Measurements from ENCODE around the gene CBX8. TPM values are rescaled to one million over a fixed set of nuclear protein-coding genes. Genes with fewer than 3 reads are reported as not detected.

CBX8 gene
- total RNA-seq, 1 donor from 2014 or later: 7.5 TPM

DNA sequence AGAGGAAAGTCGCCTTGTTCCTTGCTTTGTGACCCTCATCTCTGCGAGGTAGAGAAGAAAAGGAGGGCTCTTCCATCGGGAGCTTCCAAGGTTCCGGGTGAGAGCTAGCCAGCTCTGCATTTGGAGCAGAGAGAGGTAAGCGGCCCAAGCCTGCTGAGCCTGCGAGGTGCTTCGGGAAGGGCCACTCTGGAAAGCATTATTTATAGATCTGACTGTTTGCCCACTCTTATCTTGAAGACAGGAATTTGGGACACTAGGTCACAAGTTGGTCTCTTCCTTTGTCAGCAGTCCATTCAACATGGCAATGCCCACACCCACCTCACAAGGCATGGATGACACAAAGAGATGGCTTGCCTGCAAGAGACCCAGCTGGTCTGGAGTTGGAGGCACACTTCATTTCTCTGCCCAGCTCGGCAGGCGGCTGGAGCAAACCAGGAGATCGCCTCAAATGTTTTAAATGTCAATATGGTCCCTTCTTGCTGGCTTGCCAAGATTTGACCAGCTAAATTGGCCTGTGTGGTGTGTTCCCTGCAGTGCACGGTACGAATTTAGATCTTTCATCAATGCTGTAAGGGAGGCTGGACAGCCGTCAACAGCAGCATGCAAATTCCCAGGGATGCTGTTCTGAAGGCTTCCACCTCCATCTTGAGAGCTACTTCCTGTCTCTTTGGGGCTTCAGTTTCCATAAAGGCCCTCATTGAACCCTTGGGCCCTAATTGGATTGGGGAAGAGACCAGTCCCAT lies 22.8 kb upstream of the CBX8 start:
- TF ChIP-seq, protein P1, sequence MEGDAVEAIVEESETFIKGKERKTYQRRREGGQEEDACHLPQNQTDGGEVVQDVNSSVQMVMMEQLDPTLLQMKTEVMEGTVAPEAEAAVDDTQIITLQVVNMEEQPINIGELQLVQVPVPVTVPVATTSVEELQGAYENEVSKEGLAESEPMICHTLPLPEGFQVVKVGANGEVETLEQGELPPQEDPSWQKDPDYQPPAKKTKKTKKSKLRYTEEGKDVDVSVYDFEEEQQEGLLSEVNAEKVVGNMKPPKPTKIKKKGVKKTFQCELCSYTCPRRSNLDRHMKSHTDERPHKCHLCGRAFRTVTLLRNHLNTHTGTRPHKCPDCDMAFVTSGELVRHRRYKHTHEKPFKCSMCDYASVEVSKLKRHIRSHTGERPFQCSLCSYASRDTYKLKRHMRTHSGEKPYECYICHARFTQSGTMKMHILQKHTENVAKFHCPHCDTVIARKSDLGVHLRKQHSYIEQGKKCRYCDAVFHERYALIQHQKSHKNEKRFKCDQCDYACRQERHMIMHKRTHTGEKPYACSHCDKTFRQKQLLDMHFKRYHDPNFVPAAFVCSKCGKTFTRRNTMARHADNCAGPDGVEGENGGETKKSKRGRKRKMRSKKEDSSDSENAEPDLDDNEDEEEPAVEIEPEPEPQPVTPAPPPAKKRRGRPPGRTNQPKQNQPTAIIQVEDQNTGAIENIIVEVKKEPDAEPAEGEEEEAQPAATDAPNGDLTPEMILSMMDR (IDR thresholded peaks at IDR 0.05; ENCODE audit: borderline replicate concordance): no peak
- Histone ChIP-seq H3K36me3 (no peaks in the 10 kb centered on the region), H3K27ac (replicated peaks) (peak overlapping the region; percentile 76), H3K4me1 (peaks cover 43% of the 10 kb centered on the region), H3K27me3 (ENCODE audit: low read depth) (peaks cover 44% of the 10 kb centered on the region), H3K9me3 (replicated peaks) (no peaks in the 10 kb centered on the region), H3K4me3 (no peak overlapping the region)
- no peak for DNase-seq
- intact Hi-C loops (cut with micrococcal nuclease): no loop called here

DNA sequence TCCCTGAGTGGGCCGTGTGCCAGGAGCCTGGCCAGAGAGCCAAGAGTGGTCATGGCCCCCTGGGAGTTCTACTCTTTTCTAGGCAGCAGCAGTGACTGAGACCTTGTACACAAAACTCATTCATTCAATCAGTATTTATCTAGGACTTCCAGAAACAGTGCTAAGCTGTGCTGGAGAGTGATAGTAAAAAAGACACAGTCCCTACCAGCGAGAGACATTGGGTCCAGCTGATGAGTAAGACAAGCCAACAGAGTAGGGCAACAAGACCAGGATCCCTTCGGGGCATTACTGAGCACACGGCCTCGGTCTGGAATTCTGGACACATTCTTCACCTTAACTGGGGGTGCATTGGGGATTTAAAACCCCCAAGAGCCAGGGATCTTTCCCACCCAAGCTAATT lies 22.2 kb upstream of the CBX8 start:
- H3K4me3 ChIP-seq: no peak overlapping the region
- peaks cover 49% of the 10 kb centered on the region for H3K4me1 ChIP-seq
- no peaks in the 10 kb centered on the region for H3K36me3 ChIP-seq
- no peak for DNase-seq
- intact Hi-C loops (cut with micrococcal nuclease): no loop called here
- no peaks in the 10 kb centered on the region for H3K9me3 ChIP-seq (replicated peaks)
- H3K27ac ChIP-seq (replicated peaks): peak overlapping the region; percentile 76
- peaks cover 48% of the 10 kb centered on the region for H3K27me3 ChIP-seq (ENCODE audit: low read depth)
- TF ChIP-seq, protein P1 (IDR thresholded peaks at IDR 0.05; ENCODE audit: borderline replicate concordance): no peak

DNA sequence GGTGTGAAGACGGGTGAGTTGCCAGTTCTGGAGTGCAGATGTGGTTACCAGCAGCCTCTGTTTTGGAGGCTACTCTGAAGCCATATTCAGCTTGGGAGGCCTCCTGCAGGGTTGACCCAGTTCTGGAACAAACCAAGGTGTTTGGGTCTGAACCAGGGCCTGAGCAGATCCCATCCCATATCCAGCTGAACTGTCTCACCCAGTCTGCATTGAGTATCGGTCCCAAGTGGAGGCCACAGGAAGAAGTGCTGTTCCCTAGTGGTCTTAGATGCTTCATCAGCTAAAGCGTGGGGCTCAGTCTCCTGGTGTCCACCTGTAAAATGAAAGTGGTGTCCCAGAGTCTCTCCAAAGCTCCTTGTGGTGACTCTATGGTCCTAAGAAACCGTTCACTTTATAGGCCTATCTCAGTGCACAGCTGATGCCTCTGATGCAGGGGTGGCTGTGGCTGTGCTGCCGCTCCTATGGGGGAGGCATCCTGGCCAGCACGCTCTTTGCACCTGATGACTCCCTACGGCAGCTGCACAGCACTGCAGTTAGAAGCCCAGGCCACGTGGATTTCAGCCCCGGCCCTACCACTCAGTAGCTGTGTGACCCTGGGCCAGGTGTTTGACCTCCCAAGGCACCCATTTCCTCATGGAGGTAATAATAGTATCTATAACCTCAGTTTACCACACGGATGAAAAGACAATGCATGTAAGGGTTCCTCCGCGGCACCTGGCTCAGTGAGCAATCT lies 21.3 kb upstream of the CBX8 start:
- H3K4me3 ChIP-seq: no peak overlapping the region
- intact Hi-C loops (cut with micrococcal nuclease): no loop called here
- peaks cover 53% of the 10 kb centered on the region for H3K4me1 ChIP-seq
- H3K36me3 ChIP-seq: no peaks in the 10 kb centered on the region
- TF ChIP-seq, protein P1 (IDR thresholded peaks at IDR 0.05; ENCODE audit: borderline replicate concordance): no peak
- H3K27me3 ChIP-seq (ENCODE audit: low read depth): peaks cover 57% of the 10 kb centered on the region
- no peak overlapping the region for H3K27ac ChIP-seq (replicated peaks)
- H3K9me3 ChIP-seq (replicated peaks): no peaks in the 10 kb centered on the region
- no peak for DNase-seq

DNA sequence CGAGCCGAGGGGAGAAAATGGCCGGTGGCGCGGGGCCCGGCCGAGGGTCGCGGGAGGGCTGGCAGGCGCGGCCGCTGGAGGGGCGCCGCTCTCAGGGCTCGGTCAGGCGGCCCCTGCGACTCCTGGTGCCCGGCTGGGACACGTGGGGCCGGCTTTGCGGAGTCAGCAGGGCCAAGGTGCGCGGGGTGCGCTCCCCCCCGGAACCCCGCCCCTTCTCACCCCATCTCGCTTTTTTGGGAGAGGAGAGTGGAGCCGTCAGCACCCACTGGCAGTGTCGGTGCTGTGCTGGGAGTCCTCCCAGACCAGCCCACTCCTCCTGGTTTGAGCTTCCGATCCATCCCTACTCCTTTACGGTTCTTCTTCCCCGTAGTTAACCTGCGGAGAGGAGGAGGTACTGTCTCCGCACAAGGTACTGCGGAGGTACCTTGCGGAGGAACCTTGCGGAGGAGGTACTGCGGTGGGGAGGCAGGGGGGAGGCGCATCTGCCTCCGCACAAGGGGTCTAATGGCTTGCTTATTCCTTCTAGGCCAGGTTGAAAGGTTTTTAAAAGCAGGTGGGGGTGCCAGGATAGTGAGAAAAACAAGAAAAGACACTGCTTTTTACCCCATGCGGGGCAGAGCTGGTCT lies 19.1 kb upstream of the CBX8 start:
- peaks cover 80% of the 10 kb centered on the region for H3K27me3 ChIP-seq (ENCODE audit: low read depth)
- peaks cover 65% of the 10 kb centered on the region for H3K4me1 ChIP-seq
- intact Hi-C loops (cut with micrococcal nuclease): no loop called here
- DNase-seq: no peak
- no peaks in the 10 kb centered on the region for H3K36me3 ChIP-seq
- TF ChIP-seq, protein P1 (IDR thresholded peaks at IDR 0.05; ENCODE audit: borderline replicate concordance): no peak
- H3K27ac ChIP-seq (replicated peaks): no peak overlapping the region
- no peak overlapping the region for H3K4me3 ChIP-seq
- H3K9me3 ChIP-seq (replicated peaks): no peaks in the 10 kb centered on the region

DNA sequence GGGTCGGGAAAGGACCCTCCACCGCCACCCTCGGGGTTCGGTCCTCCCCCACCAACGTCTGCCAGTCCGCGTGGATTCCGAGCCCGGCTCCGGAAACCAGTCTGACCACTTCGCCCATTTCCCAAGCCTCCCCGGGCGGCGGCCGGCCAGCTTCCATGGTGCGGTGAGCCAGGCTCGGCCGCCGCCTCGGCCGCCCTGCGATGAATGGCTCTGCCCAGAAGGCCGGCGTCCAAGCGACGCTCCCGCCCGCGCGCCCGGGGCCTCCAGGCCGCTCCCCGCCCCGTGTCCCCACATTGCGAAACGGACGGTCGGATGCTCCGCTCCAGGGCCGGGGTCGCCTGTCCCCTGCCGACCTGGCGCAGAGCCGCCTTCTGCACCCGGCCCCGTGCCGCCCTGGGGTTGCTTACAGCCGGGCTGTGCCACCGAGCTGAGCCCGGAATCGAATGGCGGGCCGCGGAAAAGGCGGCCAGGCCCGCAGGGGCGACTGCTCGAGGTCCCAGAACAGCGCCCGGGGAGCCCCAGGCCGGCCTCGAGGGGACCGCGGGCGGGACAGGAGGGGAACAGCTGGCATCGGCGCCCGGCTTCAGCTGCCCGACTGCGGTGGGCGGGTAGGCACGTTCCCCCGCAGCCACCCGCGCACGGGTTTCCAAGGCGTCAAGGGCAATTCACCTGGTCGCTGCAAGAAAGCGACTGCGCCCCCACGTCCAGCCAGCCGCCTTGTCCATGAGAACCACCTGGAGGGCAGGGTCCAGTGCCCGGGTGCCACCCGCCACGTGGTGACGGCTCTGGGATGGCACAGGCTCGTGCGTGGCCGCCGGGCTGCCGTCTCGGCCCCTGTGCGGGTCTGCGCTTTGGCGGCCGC lies 18.3 kb upstream of the CBX8 start:
- Histone ChIP-seq H3K9me3 (replicated peaks) (no peaks in the 10 kb centered on the region), H3K27ac (replicated peaks) (no peak overlapping the region), H3K4me1 (peaks cover 65% of the 10 kb centered on the region), H3K27me3 (ENCODE audit: low read depth) (peaks cover 87% of the 10 kb centered on the region), H3K36me3 (no peaks in the 10 kb centered on the region), H3K4me3 (peak overlapping the region; percentile 45)
- intact Hi-C loops (cut with micrococcal nuclease): no loop called here
- no peak for DNase-seq
- TF ChIP-seq, protein P1 (IDR thresholded peaks at IDR 0.05; ENCODE audit: borderline replicate concordance): no peak

Measured in left ventricle myocardium inferior (tissue), 1 donor.